GM21381 (cell line): Measurements from ENCODE around the gene SCAI.
A peak's percentile ranks its signal among the peaks of the same experiment; 100 is the strongest.
"Not testable (repeated sequence)": the region's sequence is repeated elsewhere in the genome, so short reads cannot be mapped to it uniquely, and the experiment has no call there.

Source experiments
- ATAC-seq: cut with Tn5 transposase; IDR thresholded peaks from one replicate; pipeline ENCODE4 v1.9.1; 2021; ENCODE audit warnings: mild to moderate bottlenecking, moderate library complexity; ENCODE audit not compliant: unreplicated experiment

The SCAI gene

GRCh38 chr9:125143377-125144090 lies at the start of gene SCAI:
TSS of gene SCAI (minus strand) at chr9:125143528. CDS start at chr9:125143437, 91 bp downstream.
- ATAC-seq, result peak; percentile 98

GRCh38 chr9:125190361-125190801 lies 47.1 kb upstream of the SCAI start:
- no peak for ATAC-seq

GRCh38 chr9:125189361-125190289 lies 46.3 kb upstream of the SCAI start, which contains the start of gene PPP6C:
TSS of gene PPP6C (minus strand) at chr9:125189803. CDS start at chr9:125189718, 85 bp downstream.
- peak; percentile 97 for ATAC-seq

DNA sequence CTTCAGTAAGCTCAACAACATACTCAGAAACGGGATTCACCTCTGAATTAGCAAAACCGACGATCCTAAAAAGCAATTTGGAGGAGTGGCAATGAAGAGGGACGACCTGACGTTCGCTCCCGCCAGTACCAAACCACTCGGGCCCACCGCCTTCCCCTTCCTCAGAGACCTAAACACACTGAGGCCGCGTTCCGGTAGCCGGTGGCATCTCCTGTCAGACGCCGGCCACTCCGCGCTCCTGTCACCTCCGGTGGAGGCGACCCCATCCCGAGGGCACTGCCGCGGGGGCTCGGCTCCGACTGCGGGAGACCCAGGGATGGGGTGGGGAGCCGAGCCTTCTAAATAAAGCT lies 45.7 kb upstream of the SCAI start:
- ATAC-seq, result peak; percentile 17

- no peak for ATAC-seq
These were observed 40.2 kb upstream of the SCAI start for GRCh38 chr9:125183561-125183960.

GRCh38 chr9:125183054-125183453 lies 39.7 kb upstream of the SCAI start:
- no peak for ATAC-seq

DNA sequence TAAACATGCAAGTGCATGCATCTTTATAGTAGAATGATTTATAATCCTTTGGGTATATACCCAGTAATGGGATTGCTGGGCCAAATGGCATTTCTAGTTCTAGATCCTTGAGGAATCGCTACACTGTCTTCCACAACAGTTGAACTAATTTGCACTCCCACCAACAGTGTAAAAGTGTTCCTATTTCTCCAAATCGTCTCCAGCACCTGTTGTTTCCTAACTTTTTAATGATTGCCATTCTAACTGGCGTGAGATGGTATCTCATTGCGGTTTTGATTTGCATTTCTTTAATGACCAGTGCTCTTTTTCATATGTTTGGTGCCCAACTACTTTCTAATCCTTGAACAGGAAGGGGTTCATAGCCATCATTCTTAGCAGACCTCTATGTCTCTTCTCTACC lies 38.4 kb upstream of the SCAI start:
- not testable (repeated sequence) for ATAC-seq

DNA sequence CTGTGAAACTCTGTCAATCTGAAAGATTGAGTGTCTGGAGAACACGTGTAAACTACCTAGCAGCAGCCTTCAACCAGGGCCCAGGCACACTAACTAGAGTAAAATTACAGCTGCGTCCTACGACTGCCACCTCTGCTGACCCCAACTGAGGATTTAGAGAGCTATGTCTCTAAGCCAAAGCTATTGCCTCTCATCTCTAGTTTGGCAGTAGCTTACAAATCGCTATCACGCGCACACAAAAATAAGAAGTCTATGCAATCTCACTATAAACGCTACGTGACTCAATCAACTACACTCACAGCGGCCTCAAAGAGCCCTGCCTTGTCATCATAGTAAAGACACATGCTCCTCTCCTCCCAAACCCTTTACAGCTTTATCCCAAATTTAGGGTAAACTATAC lies 37.5 kb upstream of the SCAI start:
- no peak for ATAC-seq

GRCh38 chr9:125179776-125180175 lies 36.4 kb upstream of the SCAI start:
- not testable (repeated sequence) for ATAC-seq

- no peak for ATAC-seq
These were observed 34.6 kb upstream of the SCAI start for GRCh38 chr9:125177888-125178287.

DNA sequence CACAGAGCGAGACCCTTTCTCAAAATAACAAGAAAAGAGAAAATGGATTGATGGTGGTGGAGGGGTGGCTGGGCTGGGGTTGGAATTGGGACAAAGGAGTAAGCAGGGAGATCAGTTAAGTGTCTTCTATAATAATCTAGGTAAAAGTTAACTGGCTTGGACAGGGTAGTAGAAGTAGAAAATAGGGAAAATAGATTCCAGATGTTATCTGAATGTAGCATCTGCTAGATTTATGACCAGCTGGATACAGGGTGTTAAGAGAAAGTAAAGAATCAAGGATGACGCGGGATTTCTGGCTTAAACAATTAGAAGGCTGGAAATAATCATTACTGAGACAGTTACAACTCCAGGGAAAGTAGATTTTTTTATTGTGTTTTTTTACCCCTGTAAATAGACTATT lies 33.3 kb upstream of the SCAI start:
- no peak for ATAC-seq

DNA sequence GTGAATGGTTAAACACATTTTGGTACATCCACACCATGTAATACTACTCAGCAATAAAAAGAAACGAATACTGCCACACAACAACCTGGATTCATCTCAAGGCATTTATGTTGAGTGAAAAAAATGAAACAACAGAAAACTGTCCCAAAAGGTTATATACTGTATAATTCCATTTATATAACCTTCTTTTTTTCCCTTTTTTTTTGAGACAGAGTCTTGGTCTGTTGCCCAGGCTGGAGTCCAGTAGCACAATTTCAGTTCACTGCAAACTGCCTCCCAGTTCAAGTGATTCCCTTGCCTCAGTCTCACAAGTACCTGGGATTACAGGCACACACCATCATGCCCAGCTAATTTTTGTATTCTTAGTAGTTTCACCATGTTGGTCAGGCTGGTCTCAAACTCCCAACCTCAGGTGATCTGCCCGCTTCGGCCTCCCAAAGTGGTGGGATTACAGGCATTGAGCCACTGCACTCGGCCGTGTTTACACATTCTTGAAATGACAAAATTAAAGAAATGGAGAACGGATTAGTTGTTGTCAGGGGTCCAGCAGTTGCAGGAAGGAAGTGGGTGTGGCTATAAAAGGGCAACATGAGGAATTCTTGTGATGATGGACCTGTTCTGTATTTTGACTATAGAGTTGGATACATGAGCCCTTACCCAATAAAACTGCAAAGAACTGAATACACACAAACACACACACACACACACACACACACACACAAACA lies 28.9 kb upstream of the SCAI start:
- ATAC-seq, result no peak

GRCh38 chr9:125169895-125170294 lies 26.6 kb upstream of the SCAI start:
- no peak for ATAC-seq

- ATAC-seq, result no peak
These were observed 23.4 kb upstream of the SCAI start for GRCh38 chr9:125166762-125167161.

- not testable (repeated sequence) for ATAC-seq
These were observed 19.6 kb upstream of the SCAI start for GRCh38 chr9:125162891-125163290.

DNA sequence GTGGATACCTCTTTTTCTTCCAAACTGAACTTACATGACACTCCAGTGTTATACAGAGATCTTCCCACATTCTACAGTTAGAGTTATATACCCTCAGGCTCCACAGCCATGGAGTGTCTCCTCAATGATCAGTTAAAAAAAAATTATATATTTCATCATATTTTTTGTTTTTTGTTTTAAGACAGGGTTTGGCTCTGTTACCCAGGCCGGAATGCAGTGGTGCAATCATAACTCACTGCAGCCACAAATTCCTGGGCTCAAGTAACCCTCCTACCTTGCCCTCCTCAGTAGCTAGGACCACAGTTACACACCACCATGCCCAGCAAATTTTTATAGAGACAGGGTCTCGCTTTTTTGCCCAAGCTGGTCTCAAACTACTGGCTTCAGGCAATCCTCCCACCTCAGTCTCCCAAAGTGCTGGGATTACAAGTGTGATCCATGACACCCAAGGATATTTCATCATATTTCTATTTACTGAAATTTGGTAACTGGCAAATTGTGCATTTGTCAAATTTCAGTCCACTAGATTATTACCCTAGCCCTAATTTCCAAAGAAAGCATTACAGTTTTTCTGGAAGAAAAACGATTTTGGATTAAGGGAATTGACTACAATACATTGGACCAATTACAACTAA lies 18.1 kb upstream of the SCAI start:
- ATAC-seq, result no peak

GRCh38 chr9:125160750-125161149 lies 17.4 kb upstream of the SCAI start:
- no peak for ATAC-seq

DNA sequence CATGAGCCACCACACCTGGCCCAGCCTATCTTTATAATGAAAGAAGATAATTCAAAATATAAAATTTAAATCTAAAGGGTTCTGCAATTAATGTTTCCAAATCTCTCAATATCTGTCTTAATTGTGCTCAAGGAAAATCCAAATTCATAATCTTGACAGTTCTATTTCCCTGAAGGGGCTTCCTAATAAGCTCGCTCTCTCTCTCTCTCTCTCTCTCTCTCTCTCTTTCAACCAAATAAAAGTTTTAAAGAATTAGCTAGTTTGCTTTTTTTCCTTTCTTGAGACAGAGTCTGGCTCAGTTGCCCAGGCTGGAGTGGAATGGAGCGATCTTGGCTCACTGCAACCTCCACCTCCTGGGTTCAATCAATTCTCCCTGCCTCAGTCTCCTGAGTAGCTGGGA lies 13.2 kb upstream of the SCAI start:
- ATAC-seq, result no peak

DNA sequence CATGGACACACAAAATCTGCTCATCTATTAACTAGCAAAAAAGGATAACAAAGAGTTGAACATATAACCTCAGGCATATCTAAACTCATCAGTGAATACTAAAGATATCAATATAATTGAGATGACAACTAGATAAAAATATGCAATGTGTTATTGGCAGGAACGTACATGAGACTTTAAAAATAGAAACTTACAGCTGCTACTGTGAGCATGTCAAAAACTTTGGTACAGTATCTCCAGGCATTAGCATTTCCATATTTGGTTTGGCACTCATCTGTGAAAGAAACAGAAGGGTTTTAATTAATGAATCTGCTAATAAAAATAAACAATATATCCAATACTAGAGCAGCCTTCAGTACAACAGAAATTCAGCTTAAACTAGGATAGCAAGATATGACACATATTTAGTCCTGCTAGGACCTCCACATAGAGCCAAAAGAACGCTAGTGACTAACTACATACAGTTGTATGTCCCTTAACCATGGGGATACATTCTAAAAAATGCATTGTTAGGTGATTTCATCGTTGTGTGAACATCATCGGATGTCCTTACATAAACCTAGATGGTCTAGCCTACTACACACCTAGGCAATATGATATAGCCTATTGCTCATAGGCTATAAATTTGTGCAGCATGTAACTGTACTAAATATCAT lies 10.5 kb upstream of the SCAI start:
- ATAC-seq, result no peak

DNA sequence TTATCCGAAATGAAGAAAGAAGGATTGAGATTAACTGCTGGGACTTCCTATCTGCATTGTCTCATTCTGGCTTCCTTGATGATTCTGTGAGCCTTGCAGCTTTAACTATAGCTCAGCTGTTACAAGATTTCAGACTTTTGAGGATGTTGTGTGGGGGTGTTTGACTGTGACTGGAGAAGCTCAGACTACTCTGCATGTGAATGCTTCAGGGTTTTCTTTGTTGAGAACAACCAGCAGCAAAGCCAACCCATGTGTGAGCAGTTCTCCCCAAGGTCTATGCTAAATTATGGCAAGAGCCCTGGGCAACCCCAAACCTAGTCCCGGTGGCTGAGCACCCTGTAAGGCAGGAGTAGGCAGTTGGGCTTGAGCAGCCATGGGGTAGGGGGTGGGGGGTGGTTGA lies 8.4 kb upstream of the SCAI start:
- no peak for ATAC-seq
